MCF 10A (cell line): ENCODE data around the gene CNKSR2. TPM values are rescaled to one million over a fixed set of nuclear protein-coding genes. Genes with fewer than 3 reads are reported as not detected.

Experiments
- BruUV-seq: library from RNA; stranded (reverse); fragments of 400-500 nt; replicated peaks from 2 replicates; lab custom pipeline; 2021; lab: Mats Ljungman, UMichigan
- CTCF ChIA-PET: fragments of 300-600 bp; sonication (Branson Sonifier 250); formaldehyde crosslinking; extraction: SDS; loops from one replicate; lab custom pipeline; 2021; ENCODE audit warnings: antibody characterized with exemption, inconsistent platforms; lab: Yijun Ruan, JAX
- POLR2A ChIA-PET: fragments of 300-600, 350-650 bp; sonication (Branson Sonifier 250); formaldehyde crosslinking; extraction: SDS; loops from one replicate; lab custom pipeline; 2020; ENCODE audit warnings: antibody characterized with exemption, inconsistent platforms; lab: Yijun Ruan, JAX
- DNase-seq: peaks from one replicate; pipeline ENCODE4 v3.0.0-alpha.2; 2018; ENCODE audit not compliant: unreplicated experiment
- H3K27ac Mint-ChIP-seq: one replicate; pipeline ENCODE4 v1.8.0; 2022; ENCODE audit warnings: mild to moderate bottlenecking, low read depth, mixed read lengths; ENCODE audit not compliant: unreplicated experiment
- H3K27me3 Mint-ChIP-seq: one replicate; pipeline ENCODE4 v1.8.0; 2022; ENCODE audit warnings: mixed read lengths; ENCODE audit not compliant: insufficient read depth, unreplicated experiment
- H3K36me3 Mint-ChIP-seq: one replicate; pipeline ENCODE4 v1.8.0; 2022; ENCODE audit warnings: mild to moderate bottlenecking, moderate library complexity, mixed read lengths; ENCODE audit not compliant: insufficient read depth, unreplicated experiment
- H3K4me1 Mint-ChIP-seq: one replicate; pipeline ENCODE4 v1.8.0; 2022; ENCODE audit warnings: mixed read lengths; ENCODE audit not compliant: insufficient read depth, unreplicated experiment
- H3K4me3 Mint-ChIP-seq: one replicate; pipeline ENCODE4 v1.8.0; 2022; ENCODE audit warnings: mild to moderate bottlenecking, moderate library complexity, mixed read lengths; ENCODE audit not compliant: unreplicated experiment
- H3K9me3 Mint-ChIP-seq: one replicate; pipeline ENCODE4 v1.8.0; 2022; ENCODE audit warnings: mixed read lengths; ENCODE audit not compliant: unreplicated experiment
- intact Hi-C: fragments of 100-400 bp; cut with micrococcal nuclease; formaldehyde crosslinking; loops from 2 replicates; pipeline ENCODE4 v1.14.1; 2022
- total RNA-seq: library from RNA; stranded (reverse); gene quantifications from 2 replicates; pipeline ENCODE4 v1.2.3, GENCODE V29; 2022
- TF ChIP-seq, protein P1 (sequence below): fragments of 200-600 bp; IDR thresholded peaks from one replicate; pipeline ENCODE4 v1.8.0; 2022; ENCODE audit warnings: antibody characterized with exemption, mild to moderate bottlenecking; ENCODE audit not compliant: unreplicated experiment

Gene CNKSR2
- total RNA-seq, 1 experiment from 2014 or later = not detected

DNA sequence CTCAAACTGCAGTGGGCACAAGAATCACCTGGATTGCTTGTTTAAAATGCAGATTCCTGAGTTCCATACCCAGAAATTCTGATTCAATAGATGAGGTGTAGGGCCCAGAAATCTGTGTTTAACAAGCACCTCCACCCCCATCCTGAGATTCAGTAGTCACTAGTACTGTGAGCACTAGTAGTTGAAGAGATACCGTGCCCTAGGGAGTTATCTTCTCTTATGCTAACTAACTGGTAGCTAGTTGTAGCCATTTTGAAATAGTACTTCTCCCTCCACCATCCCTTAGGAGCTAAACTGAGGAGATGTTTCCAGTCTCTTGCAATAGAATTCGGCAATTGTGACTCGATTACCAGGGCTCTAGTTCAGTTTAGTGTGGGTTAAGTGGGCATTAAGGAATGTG is 265.6 kb downstream of the CNKSR2 start:
- TF ChIP-seq, protein P1, sequence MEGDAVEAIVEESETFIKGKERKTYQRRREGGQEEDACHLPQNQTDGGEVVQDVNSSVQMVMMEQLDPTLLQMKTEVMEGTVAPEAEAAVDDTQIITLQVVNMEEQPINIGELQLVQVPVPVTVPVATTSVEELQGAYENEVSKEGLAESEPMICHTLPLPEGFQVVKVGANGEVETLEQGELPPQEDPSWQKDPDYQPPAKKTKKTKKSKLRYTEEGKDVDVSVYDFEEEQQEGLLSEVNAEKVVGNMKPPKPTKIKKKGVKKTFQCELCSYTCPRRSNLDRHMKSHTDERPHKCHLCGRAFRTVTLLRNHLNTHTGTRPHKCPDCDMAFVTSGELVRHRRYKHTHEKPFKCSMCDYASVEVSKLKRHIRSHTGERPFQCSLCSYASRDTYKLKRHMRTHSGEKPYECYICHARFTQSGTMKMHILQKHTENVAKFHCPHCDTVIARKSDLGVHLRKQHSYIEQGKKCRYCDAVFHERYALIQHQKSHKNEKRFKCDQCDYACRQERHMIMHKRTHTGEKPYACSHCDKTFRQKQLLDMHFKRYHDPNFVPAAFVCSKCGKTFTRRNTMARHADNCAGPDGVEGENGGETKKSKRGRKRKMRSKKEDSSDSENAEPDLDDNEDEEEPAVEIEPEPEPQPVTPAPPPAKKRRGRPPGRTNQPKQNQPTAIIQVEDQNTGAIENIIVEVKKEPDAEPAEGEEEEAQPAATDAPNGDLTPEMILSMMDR = no peak
- H3K27me3 Mint-ChIP-seq = peaks cover 63% of the 10 kb centered on the region
- H3K36me3 Mint-ChIP-seq = no peaks in the 10 kb centered on the region
- DNase-seq = no peak
- ChIA-PET POLR2A (no interaction called here), CTCF (no interaction called here)
- no peaks in the 10 kb centered on the region for H3K9me3 Mint-ChIP-seq
- no TSS peak for BruUV-seq
- H3K4me1 Mint-ChIP-seq = no peaks in the 10 kb centered on the region
- intact Hi-C loops = no loop called here
- no peak overlapping the region for H3K27ac Mint-ChIP-seq
- H3K4me3 Mint-ChIP-seq = no peak overlapping the region

DNA sequence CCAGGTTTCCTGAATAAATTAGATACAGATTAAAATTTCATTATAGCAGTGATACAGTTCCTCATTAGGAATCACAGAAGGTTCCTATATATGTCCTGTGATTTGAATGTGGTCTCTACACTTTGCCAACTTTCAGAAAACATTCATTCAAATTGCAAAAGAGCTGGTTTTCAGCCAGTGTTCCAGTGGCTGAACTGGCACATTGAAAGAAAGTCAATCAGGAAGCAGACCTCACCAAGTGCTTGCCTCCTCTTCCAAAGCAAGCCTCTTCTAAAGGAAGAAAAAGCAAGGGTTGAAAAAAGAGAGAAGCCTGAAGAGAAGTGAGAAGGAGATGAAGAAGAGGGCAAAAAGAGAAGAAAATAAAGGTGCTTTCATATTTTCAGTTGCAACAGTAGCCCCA is 271.2 kb downstream of the CNKSR2 start:
- no peak for DNase-seq

DNA sequence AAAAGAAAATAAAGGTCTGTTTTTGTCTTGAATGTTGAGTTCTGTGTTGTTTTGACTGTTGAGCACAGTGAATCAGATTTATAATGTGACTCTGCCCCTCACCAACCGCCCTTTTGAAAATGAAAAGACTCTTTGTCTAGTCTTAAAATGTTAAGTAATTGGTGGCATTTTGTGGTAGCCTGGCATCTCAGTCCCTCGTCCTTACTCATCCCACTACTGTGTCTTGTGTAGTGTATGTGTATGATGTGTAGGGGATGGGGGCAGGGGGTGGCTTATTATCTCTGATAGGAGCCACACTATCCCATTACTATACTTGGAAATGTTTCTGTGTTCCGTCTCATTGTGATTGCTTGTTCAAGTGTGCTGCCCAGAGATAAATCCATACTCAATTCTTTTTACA is 271.7 kb downstream of the CNKSR2 start:
- Mint-ChIP-seq H3K36me3 (no peaks in the 10 kb centered on the region), H3K27ac (no peak overlapping the region), H3K9me3 (no peaks in the 10 kb centered on the region), H3K27me3 (peaks cover 59% of the 10 kb centered on the region), H3K4me1 (no peaks in the 10 kb centered on the region), H3K4me3 (no peak overlapping the region)
- TF ChIP-seq, protein P1 = no peak
- intact Hi-C loops = no loop called here
- BruUV-seq = no TSS peak
- CTCF ChIA-PET = no interaction called here
- DNase-seq = no peak
- POLR2A ChIA-PET = no interaction called here

More for the DNA sequence above, 271.2 kb downstream of the CNKSR2 start:
- POLR2A ChIA-PET = no interaction called here
- no TSS peak for BruUV-seq
- no peaks in the 10 kb centered on the region for H3K9me3 Mint-ChIP-seq
- no peak overlapping the region for H3K27ac Mint-ChIP-seq
- CTCF ChIA-PET = no interaction called here
- no peaks in the 10 kb centered on the region for H3K36me3 Mint-ChIP-seq
- intact Hi-C loops = no loop called here
- TF ChIP-seq, protein P1 = no peak
- H3K4me1 Mint-ChIP-seq = no peaks in the 10 kb centered on the region
- no peak overlapping the region for H3K4me3 Mint-ChIP-seq
- peaks cover 63% of the 10 kb centered on the region for H3K27me3 Mint-ChIP-seq

DNA sequence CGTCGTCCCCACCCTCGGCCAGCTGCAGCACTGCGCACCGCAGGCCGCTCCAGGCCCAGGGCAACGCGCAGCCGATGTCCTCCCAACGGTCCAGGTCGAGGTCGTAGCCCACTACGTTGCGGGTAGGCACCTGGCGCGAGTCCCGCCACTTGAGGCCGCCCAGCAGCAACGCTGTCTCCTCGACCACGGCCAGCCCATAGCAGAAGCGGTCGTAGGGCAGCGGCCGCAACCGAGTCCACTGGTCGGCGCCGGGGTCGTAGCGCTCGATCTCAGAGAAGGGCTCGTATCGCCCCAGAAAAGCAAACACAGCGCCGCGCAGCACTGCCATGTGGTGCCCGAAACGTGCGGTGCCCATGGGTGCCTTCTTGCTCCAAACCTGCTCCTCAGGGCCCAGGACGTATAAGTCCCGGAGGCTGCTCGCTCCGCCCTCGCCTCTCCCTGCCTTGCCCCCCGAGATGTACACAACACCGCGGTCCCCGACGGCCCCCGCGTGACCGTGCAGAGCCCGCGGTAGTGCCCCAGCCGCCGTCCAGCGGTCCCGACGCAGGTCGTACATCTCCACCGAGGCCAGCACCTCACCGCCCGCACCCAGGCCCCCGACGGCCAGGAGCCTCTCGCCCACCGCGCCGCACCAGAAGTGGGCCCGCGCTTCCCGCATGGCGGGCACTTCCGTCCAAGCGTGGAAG is 281.8 kb downstream of the CNKSR2 start:
- intact Hi-C loops = no loop called here
- Mint-ChIP-seq H3K4me1 (no peaks in the 10 kb centered on the region), H3K9me3 (peaks cover 6% of the 10 kb centered on the region), H3K4me3 (no peak overlapping the region), H3K36me3 (no peaks in the 10 kb centered on the region), H3K27me3 (peaks cover 15% of the 10 kb centered on the region), H3K27ac (no peak overlapping the region)
- TF ChIP-seq, protein P1 = no peak
- DNase-seq = no peak
- no TSS peak for BruUV-seq
- POLR2A ChIA-PET = no interaction called here
- CTCF ChIA-PET = no interaction called here
